ENCODE data around the gene SASH1. TPM values are rescaled to one million over a fixed set of nuclear protein-coding genes. Genes with fewer than 3 reads are reported as not detected.

The SASH1 gene
- total RNA-seq, 1 experiment from 2014 or later: 27.4 TPM

DNA sequence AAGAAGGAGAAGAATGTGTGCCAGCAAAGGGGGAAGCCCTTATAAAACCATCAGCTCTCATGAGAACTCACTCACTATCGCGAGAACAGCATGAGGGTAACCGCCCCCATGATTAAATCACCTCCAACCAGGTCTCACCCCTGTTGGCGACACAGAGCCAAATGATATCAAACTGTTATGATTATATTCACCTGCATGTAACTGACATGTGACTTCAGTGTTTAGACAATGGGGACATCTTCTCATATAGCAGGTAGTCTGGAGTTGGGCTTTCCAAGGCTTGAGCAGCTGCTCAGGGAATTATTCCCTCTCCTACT, 115.2 kb downstream of the SASH1 start (continued):
- TF ChIP-seq, protein P1, sequence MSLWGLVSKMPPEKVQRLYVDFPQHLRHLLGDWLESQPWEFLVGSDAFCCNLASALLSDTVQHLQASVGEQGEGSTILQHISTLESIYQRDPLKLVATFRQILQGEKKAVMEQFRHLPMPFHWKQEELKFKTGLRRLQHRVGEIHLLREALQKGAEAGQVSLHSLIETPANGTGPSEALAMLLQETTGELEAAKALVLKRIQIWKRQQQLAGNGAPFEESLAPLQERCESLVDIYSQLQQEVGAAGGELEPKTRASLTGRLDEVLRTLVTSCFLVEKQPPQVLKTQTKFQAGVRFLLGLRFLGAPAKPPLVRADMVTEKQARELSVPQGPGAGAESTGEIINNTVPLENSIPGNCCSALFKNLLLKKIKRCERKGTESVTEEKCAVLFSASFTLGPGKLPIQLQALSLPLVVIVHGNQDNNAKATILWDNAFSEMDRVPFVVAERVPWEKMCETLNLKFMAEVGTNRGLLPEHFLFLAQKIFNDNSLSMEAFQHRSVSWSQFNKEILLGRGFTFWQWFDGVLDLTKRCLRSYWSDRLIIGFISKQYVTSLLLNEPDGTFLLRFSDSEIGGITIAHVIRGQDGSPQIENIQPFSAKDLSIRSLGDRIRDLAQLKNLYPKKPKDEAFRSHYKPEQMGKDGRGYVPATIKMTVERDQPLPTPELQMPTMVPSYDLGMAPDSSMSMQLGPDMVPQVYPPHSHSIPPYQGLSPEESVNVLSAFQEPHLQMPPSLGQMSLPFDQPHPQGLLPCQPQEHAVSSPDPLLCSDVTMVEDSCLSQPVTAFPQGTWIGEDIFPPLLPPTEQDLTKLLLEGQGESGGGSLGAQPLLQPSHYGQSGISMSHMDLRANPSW (CRISPR knock-in tag; conservative IDR thresholded peaks at IDR 0.05; ENCODE audit: low read depth): no peak
- no peak for TF ChIP-seq ESRRA (CRISPR knock-in tag; IDR thresholded peaks at IDR 0.05; ENCODE audit: borderline replicate concordance)
- TF ChIP-seq, protein P2, sequence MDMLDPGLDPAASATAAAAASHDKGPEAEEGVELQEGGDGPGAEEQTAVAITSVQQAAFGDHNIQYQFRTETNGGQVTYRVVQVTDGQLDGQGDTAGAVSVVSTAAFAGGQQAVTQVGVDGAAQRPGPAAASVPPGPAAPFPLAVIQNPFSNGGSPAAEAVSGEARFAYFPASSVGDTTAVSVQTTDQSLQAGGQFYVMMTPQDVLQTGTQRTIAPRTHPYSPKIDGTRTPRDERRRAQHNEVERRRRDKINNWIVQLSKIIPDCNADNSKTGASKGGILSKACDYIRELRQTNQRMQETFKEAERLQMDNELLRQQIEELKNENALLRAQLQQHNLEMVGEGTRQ (CRISPR knock-in tag; IDR thresholded peaks at IDR 0.05): no peak
- no peak for TF ChIP-seq RELA (CRISPR knock-in tag; IDR thresholded peaks at IDR 0.05; ENCODE audit: borderline replicate concordance)
- no peak for TF ChIP-seq TCF7 (CRISPR knock-in tag; IDR thresholded peaks at IDR 0.05; ENCODE audit: low read depth)
- TF ChIP-seq ZNF219 (CRISPR knock-in tag; IDR thresholded peaks at IDR 0.05; ENCODE audit: borderline replicate concordance): no peak
- TF ChIP-seq, protein P3, sequence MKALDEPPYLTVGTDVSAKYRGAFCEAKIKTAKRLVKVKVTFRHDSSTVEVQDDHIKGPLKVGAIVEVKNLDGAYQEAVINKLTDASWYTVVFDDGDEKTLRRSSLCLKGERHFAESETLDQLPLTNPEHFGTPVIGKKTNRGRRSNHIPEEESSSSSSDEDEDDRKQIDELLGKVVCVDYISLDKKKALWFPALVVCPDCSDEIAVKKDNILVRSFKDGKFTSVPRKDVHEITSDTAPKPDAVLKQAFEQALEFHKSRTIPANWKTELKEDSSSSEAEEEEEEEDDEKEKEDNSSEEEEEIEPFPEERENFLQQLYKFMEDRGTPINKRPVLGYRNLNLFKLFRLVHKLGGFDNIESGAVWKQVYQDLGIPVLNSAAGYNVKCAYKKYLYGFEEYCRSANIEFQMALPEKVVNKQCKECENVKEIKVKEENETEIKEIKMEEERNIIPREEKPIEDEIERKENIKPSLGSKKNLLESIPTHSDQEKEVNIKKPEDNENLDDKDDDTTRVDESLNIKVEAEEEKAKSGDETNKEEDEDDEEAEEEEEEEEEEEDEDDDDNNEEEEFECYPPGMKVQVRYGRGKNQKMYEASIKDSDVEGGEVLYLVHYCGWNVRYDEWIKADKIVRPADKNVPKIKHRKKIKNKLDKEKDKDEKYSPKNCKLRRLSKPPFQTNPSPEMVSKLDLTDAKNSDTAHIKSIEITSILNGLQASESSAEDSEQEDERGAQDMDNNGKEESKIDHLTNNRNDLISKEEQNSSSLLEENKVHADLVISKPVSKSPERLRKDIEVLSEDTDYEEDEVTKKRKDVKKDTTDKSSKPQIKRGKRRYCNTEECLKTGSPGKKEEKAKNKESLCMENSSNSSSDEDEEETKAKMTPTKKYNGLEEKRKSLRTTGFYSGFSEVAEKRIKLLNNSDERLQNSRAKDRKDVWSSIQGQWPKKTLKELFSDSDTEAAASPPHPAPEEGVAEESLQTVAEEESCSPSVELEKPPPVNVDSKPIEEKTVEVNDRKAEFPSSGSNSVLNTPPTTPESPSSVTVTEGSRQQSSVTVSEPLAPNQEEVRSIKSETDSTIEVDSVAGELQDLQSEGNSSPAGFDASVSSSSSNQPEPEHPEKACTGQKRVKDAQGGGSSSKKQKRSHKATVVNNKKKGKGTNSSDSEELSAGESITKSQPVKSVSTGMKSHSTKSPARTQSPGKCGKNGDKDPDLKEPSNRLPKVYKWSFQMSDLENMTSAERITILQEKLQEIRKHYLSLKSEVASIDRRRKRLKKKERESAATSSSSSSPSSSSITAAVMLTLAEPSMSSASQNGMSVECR (CRISPR knock-in tag; IDR thresholded peaks at IDR 0.05; ENCODE audit: borderline replicate concordance): no peak
- no peak for TF ChIP-seq ZNF263 (CRISPR knock-in tag; IDR thresholded peaks at IDR 0.05; ENCODE audit: low read depth)
- no peak for TF ChIP-seq FOXP1 (CRISPR knock-in tag; IDR thresholded peaks at IDR 0.05; ENCODE audit: borderline replicate concordance)

DNA sequence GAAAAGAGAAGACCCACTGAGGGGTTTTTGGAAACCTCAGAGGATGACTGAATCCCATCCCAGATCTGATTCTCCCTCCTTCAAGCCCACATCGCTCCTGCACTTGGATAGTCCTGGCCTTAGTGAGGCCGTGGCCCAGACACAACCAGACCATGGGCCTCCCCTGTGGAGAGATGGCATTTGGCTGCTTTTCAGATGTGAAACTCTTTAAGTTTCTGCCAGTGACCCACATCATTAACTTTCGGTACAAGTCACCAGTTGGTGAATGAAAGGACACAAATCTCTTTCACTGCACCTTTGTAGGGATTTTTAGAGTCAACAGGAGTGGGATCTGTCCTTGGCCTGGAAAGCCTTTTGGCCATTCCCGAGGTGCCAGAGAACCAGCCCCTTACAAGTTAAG, 116.6 kb downstream of the SASH1 start:
- Mint-ChIP-seq H3K36me3 (no peaks in the 10 kb centered on the region), H3K9me3 (no peaks in the 10 kb centered on the region), H3K27ac (no peak overlapping the region), H3K4me1 (peaks cover 16% of the 10 kb centered on the region), H3K27me3 (ENCODE audit: low read depth) (no peaks in the 10 kb centered on the region), H3K4me3 (no peak overlapping the region)
- TF ChIP-seq FOXJ3 (CRISPR knock-in tag; IDR thresholded peaks at IDR 0.05; ENCODE audit: borderline replicate concordance): no peak
- ATAC-seq (no peak), DNase-seq (ENCODE audit: low spot score) (no peak)
- ChIA-PET CTCF (interaction anchor here (2.1 kb wide), 1 partner anchor 279 kb away, joined by 5 read pairs; no protein-coding TSS in a partner anchor), POLR2A (no interaction called here)

DNA sequence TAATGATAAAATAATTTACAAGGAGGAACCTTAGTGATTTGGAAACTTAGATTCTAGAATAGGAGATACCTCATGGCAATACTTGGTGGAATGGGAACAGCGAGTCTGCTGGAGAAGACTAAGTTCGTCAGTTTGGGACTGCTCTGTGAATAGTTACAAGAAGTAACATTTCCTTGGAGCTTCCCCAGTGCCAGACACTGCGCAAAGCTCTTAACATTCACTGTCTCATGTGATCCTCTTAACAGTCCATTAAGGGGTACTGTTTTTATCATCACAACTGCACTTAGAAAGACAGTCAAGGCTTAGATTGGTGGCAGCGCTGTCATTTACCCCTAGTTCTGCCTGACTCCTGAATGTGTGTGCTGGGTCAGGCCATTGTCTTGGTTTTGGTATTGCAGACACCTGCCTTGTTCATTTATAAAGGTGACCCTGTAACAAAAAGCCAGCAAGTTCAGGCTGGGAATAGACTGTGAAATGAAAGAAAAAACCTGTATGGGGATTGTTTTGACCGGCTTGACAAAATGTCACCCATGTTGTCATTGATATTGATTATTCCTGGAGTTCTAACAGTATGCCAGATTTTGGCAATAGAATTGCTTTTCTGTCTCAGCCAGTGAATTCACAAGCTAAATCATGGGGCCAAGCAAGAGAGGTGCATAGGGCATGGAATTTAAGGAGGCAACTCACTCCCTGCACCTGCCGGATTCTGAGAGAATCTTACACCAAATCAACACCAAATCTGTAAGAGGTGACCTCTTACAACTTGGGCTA, 118.4 kb downstream of the SASH1 start:
- no peaks in the 10 kb centered on the region for H3K36me3 Mint-ChIP-seq
- no peaks in the 10 kb centered on the region for H3K9me3 Mint-ChIP-seq
- H3K4me3 Mint-ChIP-seq: no peak overlapping the region
- DNase-seq (ENCODE audit: low spot score) (no peak), ATAC-seq (no peak)
- ChIA-PET CTCF (interaction anchor here (2.1 kb wide), 1 partner anchor 281 kb away, joined by 5 read pairs; no protein-coding TSS in a partner anchor), POLR2A (no interaction called here)
- no peak overlapping the region; the same call in 1 of the 2 replicates for H3K27ac Mint-ChIP-seq
- peaks cover 21% of the 10 kb centered on the region for H3K4me1 Mint-ChIP-seq
- no peaks in the 10 kb centered on the region for H3K27me3 Mint-ChIP-seq (ENCODE audit: low read depth)
- no peak for TF ChIP-seq ZNF396 (CRISPR knock-in tag; IDR thresholded peaks at IDR 0.05; ENCODE audit: borderline replicate concordance)
- no peak for TF ChIP-seq ZNF121 (CRISPR knock-in tag; IDR thresholded peaks at IDR 0.05)
- no peak for TF ChIP-seq GTF2I (CRISPR knock-in tag; conservative IDR thresholded peaks at IDR 0.05)
- TF ChIP-seq JUN (CRISPR knock-in tag; IDR thresholded peaks at IDR 0.05): no peak
- no peak for TF ChIP-seq ZBTB21 (CRISPR knock-in tag; IDR thresholded peaks at IDR 0.05; ENCODE audit: borderline replicate concordance)
- TF ChIP-seq, protein P4, sequence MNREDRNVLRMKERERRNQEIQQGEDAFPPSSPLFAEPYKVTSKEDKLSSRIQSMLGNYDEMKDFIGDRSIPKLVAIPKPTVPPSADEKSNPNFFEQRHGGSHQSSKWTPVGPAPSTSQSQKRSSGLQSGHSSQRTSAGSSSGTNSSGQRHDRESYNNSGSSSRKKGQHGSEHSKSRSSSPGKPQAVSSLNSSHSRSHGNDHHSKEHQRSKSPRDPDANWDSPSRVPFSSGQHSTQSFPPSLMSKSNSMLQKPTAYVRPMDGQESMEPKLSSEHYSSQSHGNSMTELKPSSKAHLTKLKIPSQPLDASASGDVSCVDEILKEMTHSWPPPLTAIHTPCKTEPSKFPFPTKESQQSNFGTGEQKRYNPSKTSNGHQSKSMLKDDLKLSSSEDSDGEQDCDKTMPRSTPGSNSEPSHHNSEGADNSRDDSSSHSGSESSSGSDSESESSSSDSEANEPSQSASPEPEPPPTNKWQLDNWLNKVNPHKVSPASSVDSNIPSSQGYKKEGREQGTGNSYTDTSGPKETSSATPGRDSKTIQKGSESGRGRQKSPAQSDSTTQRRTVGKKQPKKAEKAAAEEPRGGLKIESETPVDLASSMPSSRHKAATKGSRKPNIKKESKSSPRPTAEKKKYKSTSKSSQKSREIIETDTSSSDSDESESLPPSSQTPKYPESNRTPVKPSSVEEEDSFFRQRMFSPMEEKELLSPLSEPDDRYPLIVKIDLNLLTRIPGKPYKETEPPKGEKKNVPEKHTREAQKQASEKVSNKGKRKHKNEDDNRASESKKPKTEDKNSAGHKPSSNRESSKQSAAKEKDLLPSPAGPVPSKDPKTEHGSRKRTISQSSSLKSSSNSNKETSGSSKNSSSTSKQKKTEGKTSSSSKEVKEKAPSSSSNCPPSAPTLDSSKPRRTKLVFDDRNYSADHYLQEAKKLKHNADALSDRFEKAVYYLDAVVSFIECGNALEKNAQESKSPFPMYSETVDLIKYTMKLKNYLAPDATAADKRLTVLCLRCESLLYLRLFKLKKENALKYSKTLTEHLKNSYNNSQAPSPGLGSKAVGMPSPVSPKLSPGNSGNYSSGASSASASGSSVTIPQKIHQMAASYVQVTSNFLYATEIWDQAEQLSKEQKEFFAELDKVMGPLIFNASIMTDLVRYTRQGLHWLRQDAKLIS (CRISPR knock-in tag; IDR thresholded peaks at IDR 0.05; ENCODE audit: borderline replicate concordance): no peak

Data from WTC11 (cell line).